Testis (tissue), 2 donors: ENCODE results near the gene RNF169.

Experiments used
- POLR2A ChIP-seq: fragments of 450-650 bp; IDR thresholded peaks from one replicate; pipeline ENCODE4 v1.6.1; 2017; ENCODE audit warnings: antibody characterized with exemption, mild to moderate bottlenecking, moderate library complexity
- TF ChIP-seq, protein P1 (sequence below), 3 experiments: fragments of 450-650 bp in 2 of 3; fragments of 200-600 bp in 1 of 3; sonication (generic) in 1 of 3; IDR thresholded peaks; one replicate each; pipeline ENCODE4 v1.5.1; 2016 to 2019; ENCODE audit warnings: antibody characterized with exemption in 3 of 3, mild to moderate bottlenecking in 2 of 3, moderate library complexity in 1 of 3

- TF ChIP-seq, protein P1, sequence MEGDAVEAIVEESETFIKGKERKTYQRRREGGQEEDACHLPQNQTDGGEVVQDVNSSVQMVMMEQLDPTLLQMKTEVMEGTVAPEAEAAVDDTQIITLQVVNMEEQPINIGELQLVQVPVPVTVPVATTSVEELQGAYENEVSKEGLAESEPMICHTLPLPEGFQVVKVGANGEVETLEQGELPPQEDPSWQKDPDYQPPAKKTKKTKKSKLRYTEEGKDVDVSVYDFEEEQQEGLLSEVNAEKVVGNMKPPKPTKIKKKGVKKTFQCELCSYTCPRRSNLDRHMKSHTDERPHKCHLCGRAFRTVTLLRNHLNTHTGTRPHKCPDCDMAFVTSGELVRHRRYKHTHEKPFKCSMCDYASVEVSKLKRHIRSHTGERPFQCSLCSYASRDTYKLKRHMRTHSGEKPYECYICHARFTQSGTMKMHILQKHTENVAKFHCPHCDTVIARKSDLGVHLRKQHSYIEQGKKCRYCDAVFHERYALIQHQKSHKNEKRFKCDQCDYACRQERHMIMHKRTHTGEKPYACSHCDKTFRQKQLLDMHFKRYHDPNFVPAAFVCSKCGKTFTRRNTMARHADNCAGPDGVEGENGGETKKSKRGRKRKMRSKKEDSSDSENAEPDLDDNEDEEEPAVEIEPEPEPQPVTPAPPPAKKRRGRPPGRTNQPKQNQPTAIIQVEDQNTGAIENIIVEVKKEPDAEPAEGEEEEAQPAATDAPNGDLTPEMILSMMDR (IDR thresholded peaks at IDR 0.05): no peak
- TF ChIP-seq POLR2A: no peak
These were observed 27.2 kb upstream of the RNF169 start for GRCh38 chr11:74721479-74721835.
